Measurements from ENCODE around the gene MYH9. TPM values are rescaled to one million over a fixed set of nuclear protein-coding genes. Genes with fewer than 3 reads are reported as not detected.

The MYH9 gene
- total RNA-seq, 4 donors from 2014 or later: 241 to 387 (median 358) TPM

- Histone ChIP-seq H3K4me1 (peaks cover 19 to 54% (median 40%) of the 10 kb centered on the region in 4 donors), H3K27me3 (no peaks in the 10 kb centered on the region), H3K9me3 (no peaks in the 10 kb centered on the region), H3K36me3 (peaks cover 0 to 10% (median 2%) of the 10 kb centered on the region in 4 donors), H3K27ac (replicated peaks in 1 of 4) (peak overlapping the region; percentile 95 to 100 (median 98)), H3K4me3 (peak overlapping the region; percentile 73 to 94 (median 84))
- WGBS: no CpG with 5 or more reads among the region's 31 CpGs
- TF ChIP-seq EP300 (IDR thresholded peaks at IDR 0.05): no peak
- TF ChIP-seq POLR2A (IDR thresholded peaks at IDR 0.05; ENCODE audit: low read depth): peak; percentile 99
- peak in 1 of 2 donors; percentile 100 for TF ChIP-seq POLR2AphosphoS5 (IDR thresholded peaks at IDR 0.05)
- peak in 1 of 3 experiments; percentile 3 for TF ChIP-seq CTCF (IDR thresholded peaks at IDR 0.05)
- DNase-seq (ENCODE audit: extremely low spot score): no peak
- intact Hi-C loops (cut with DNase I): loop anchor here (2.0 to 5.0 kb wide), 2 partner anchors 57 to 80 kb away; no protein-coding TSS in a partner anchor
Measured at GRCh38 chr22:36387709-36387958, 133 bp downstream of the MYH9 start.

GRCh38 chr22:36386900-36387708, 663 bp downstream of the MYH9 start:
- 0% methylated on average over 7 of the region's 91 CpGs for WGBS
- peak; percentile 5 to 15 for TF ChIP-seq POLR2AphosphoS5 (IDR thresholded peaks at IDR 0.05)
- no peak for TF ChIP-seq CTCF (IDR thresholded peaks at IDR 0.05)
- intact Hi-C loops (cut with DNase I): loop anchor here (2.0 to 5.0 kb wide), 2 partner anchors 56 to 80 kb away; no protein-coding TSS in a partner anchor
- Histone ChIP-seq H3K9me3 (no peaks in the 10 kb centered on the region), H3K27ac (replicated peaks in 1 of 4) (peak overlapping the region; percentile 95 to 100 (median 98)), H3K27me3 (no peaks in the 10 kb centered on the region), H3K4me1 (peaks cover 24 to 59% (median 45%) of the 10 kb centered on the region in 4 donors), H3K36me3 (peaks cover 0 to 11% (median 4%) of the 10 kb centered on the region in 4 donors), H3K4me3 (peak overlapping the region; percentile 73 to 94 (median 84))
- no peak for DNase-seq (ENCODE audit: extremely low spot score)

- Histone ChIP-seq H3K4me1 (peaks cover 31 to 61% (median 52%) of the 10 kb centered on the region in 4 donors), H3K9me3 (no peaks in the 10 kb centered on the region), H3K4me3 (peak overlapping the region; percentile 73 to 94 (median 84)), H3K27ac (replicated peaks in 1 of 4) (peak overlapping the region; percentile 95 to 100 (median 98)), H3K27me3 (no peaks in the 10 kb centered on the region), H3K36me3 (peaks cover 0 to 18% (median 5%) of the 10 kb centered on the region in 4 donors)
- no peak for DNase-seq (ENCODE audit: extremely low spot score)
- 6% methylated on average over 8 of the region's 18 CpGs for WGBS
- TF ChIP-seq POLR2AphosphoS5 (IDR thresholded peaks at IDR 0.05) (peak; percentile 77 to 95), CTCF (IDR thresholded peaks at IDR 0.05) (no peak), EP300 (IDR thresholded peaks at IDR 0.05) (no peak), POLR2A (IDR thresholded peaks at IDR 0.05; ENCODE audit: low read depth) (peak; percentile 53)
- intact Hi-C loops (cut with DNase I): loop anchor here (2.0 to 5.0 kb wide), 2 partner anchors 56 to 81 kb away; no protein-coding TSS in a partner anchor
Measured at GRCh38 chr22:36386351-36386899, 1.3 kb downstream of the MYH9 start.

GRCh38 chr22:36385491-36386350, 2.0 kb downstream of the MYH9 start:
- intact Hi-C loops (cut with DNase I): loop anchor here (2.0 to 5.0 kb wide), 2 partner anchors 55 to 82 kb away; no protein-coding TSS in a partner anchor
- TF ChIP-seq EP300 (IDR thresholded peaks at IDR 0.05): peak; percentile 45
- no peak for TF ChIP-seq CTCF (IDR thresholded peaks at IDR 0.05)

More at GRCh38 chr22:36385491-36386350, 2.0 kb downstream of the MYH9 start:
- WGBS: 9% methylated on average over 9 of the region's 12 CpGs
- DNase-seq (ENCODE audit: extremely low spot score): no peak
- peaks cover 38 to 67% (median 59%) of the 10 kb centered on the region in 4 donors for H3K4me1 ChIP-seq
- H3K9me3 ChIP-seq: no peaks in the 10 kb centered on the region
- H3K27ac ChIP-seq (replicated peaks in 1 of 4): peak overlapping the region; percentile 95 to 100 (median 98)
- H3K36me3 ChIP-seq: peaks cover 0 to 25% (median 8%) of the 10 kb centered on the region in 4 donors
- no peaks in the 10 kb centered on the region for H3K27me3 ChIP-seq
- peak overlapping the region; percentile 73 to 94 (median 84) for H3K4me3 ChIP-seq

Measured in esophagus muscularis mucosa (tissue), 4 donors.